ENCODE results near the gene MAVS. TPM values are rescaled to one million over a fixed set of nuclear protein-coding genes. Genes with fewer than 3 reads are reported as not detected.
"Not testable (repeated sequence)": the region's sequence is repeated elsewhere in the genome, so short reads cannot be mapped to it uniquely, and the experiment has no call there.

The MAVS gene
- total RNA-seq, 1 experiment from 2014 or later, result 31.7 TPM

DNA sequence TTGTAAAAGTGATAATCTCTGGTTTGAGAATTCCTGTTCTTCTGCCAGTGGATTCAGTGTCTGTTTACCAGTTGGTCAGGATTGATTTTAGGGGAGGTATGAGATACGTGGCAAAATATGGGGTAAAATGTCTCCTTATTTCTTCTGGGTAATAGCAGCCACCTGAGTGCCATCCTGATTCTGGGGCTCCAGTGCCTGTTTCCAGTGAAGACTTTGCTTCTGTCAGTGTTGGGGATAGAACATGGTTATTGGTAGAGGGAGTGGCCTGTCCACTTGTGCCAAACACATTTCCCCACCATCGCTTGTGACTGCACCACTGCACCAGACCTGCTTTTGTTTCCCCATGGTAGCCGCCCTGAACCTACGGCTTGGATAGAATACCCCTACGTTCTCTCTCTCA is 58.2 kb downstream of the MAVS start:
- Mint-ChIP-seq H3K36me3 (ENCODE audit: insufficient read depth, unreplicated experiment) (peaks cover 36% of the 10 kb centered on the region), H3K9me3 (ENCODE audit: unreplicated experiment) (no peaks in the 10 kb centered on the region), H3K27ac (ENCODE audit: low read depth, unreplicated experiment) (no peak overlapping the region), H3K4me3 (ENCODE audit: unreplicated experiment) (no peak overlapping the region), H3K4me1 (ENCODE audit: insufficient read depth, unreplicated experiment) (peaks cover 21% of the 10 kb centered on the region), H3K27me3 (ENCODE audit: insufficient read depth, unreplicated experiment) (no peaks in the 10 kb centered on the region)
- ChIA-PET CTCF (interaction anchor here (0.5 kb wide), 1 partner anchor 23 kb away, joined by 3 read pairs; no protein-coding TSS in a partner anchor), POLR2A (interaction anchor here (0.5 to 1.3 kb wide), 3 partner anchors 17 to 485 kb away, joined by 3 to 6 read pairs (median 4); no protein-coding TSS in a partner anchor)
- TF ChIP-seq CTCF (IDR thresholded peaks at IDR 0.05; ENCODE audit: unreplicated experiment), result no peak
- DNase-seq (ENCODE audit: unreplicated experiment), result no peak
- BruUV-seq (replicated peaks), result no TSS peak
- intact Hi-C loops (cut with micrococcal nuclease), result no loop called here

DNA sequence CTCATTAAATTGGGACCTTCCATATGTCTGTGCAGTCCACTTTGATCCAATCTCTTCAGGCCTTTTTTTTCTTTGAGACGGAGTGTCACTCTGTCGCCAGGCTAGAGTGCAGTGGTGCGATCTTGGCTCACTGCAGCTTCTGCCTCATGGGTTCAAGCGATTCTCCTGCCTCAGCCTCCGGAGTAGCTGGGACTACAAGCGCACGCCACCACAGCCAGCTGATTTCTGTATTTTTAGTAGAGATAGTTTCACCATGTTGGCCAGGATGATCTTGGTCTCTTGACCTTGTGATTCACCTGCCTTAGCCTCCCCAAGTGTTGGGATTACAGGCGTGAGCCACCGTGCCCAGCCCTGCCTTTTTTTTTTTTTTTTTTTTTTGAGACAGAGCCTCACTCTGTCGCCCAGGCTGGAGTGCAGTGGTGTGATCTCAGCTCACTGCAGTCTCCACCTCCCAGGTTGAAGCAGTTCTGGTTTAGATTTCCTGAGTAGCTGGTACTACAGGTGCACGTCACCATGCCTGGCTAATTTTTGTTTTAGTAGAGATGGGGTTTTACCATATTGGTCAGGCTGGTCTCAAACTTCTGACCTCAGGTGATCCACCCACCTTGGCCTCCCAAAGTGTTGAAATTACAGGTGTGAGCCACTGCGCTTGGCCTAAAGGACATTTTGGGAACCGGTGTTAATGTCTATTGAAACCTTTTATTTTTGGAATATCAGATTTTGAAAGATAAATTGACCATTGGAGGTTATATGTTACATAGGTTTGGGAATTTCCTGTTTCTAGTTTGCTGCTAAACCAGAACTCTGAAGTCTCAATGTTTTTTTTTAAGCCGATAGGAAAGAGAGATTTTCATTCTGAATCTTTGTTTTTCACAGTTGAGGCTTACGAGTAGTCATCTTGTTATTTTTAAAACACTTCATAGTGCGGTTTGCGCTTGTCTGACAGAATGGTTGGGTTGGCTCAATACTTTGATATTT is 60.4 kb downstream of the MAVS start:
- BruUV-seq (replicated peaks); DNase-seq (ENCODE audit: unreplicated experiment); H3K27me3 Mint-ChIP-seq (ENCODE audit: insufficient read depth, unreplicated experiment); H3K27ac Mint-ChIP-seq (ENCODE audit: low read depth, unreplicated experiment); H3K4me3 Mint-ChIP-seq (ENCODE audit: unreplicated experiment); H3K4me1 Mint-ChIP-seq (ENCODE audit: insufficient read depth, unreplicated experiment); H3K9me3 Mint-ChIP-seq (ENCODE audit: unreplicated experiment); intact Hi-C loops (cut with micrococcal nuclease): not testable (repeated sequence)
- POLR2A ChIA-PET, result interaction anchor here (0.6 to 1.5 kb wide), 4 partner anchors 11 to 105 kb away, joined by 3 to 5 read pairs (median 4); no protein-coding TSS in a partner anchor
- CTCF ChIA-PET, result interaction anchor here (0.6 to 0.8 kb wide), 5 partner anchors 12 to 125 kb away, joined by 3 read pairs; no protein-coding TSS in a partner anchor
- peaks cover 57% of the 10 kb centered on the region for H3K36me3 Mint-ChIP-seq (ENCODE audit: insufficient read depth, unreplicated experiment)

DNA sequence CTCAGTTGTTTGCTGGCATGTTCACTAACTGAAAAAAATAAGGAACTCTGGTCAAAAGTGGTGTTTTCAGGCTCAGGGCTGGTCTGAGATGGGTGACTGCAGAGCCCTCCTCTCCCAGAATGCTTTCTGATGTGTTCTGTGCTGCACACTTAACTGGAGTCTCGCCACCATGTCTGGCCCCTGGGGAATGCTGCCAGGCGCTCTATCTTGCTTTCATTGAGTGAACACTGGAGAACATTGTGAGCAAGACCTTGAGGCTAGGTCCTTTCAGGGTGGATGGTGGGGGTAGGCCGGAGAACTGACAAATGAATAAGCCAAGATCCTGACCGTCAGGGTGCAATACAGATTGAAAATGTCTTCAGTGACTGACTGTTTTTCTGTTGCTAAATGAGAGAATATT is 62.0 kb downstream of the MAVS start:
- no peak for DNase-seq (ENCODE audit: unreplicated experiment)
- H3K4me1 Mint-ChIP-seq (ENCODE audit: insufficient read depth, unreplicated experiment), result peaks cover 7% of the 10 kb centered on the region
- ChIA-PET POLR2A (interaction anchor here (1.1 kb wide), 1 partner anchor 10 kb away, joined by 5 read pairs; no protein-coding TSS in a partner anchor), CTCF (interaction anchor here (0.6 kb wide), 1 partner anchor 158 kb away, joined by 3 read pairs; no protein-coding TSS in a partner anchor)
- BruUV-seq (replicated peaks), result no TSS peak
- no peak overlapping the region for H3K4me3 Mint-ChIP-seq (ENCODE audit: unreplicated experiment)
- TF ChIP-seq CTCF (IDR thresholded peaks at IDR 0.05; ENCODE audit: unreplicated experiment), result no peak
- no peak overlapping the region for H3K27ac Mint-ChIP-seq (ENCODE audit: low read depth, unreplicated experiment)
- intact Hi-C loops (cut with micrococcal nuclease), result no loop called here
- peaks cover 68% of the 10 kb centered on the region for H3K36me3 Mint-ChIP-seq (ENCODE audit: insufficient read depth, unreplicated experiment)
- H3K9me3 Mint-ChIP-seq (ENCODE audit: unreplicated experiment), result no peaks in the 10 kb centered on the region
- H3K27me3 Mint-ChIP-seq (ENCODE audit: insufficient read depth, unreplicated experiment), result no peaks in the 10 kb centered on the region

- Mint-ChIP-seq H3K36me3 (ENCODE audit: insufficient read depth, unreplicated experiment) (peaks cover 75% of the 10 kb centered on the region), H3K27me3 (ENCODE audit: insufficient read depth, unreplicated experiment) (no peaks in the 10 kb centered on the region), H3K4me1 (ENCODE audit: insufficient read depth, unreplicated experiment) (peaks cover 7% of the 10 kb centered on the region), H3K4me3 (ENCODE audit: unreplicated experiment) (no peak overlapping the region), H3K27ac (ENCODE audit: low read depth, unreplicated experiment) (no peak overlapping the region), H3K9me3 (ENCODE audit: unreplicated experiment) (no peaks in the 10 kb centered on the region)
- TF ChIP-seq CTCF (IDR thresholded peaks at IDR 0.05; ENCODE audit: unreplicated experiment), result no peak
- BruUV-seq (replicated peaks), result TSS peak; percentile 1
- CTCF ChIA-PET, result interaction anchor here (0.6 to 1.0 kb wide), 2 partner anchors 16 to 22 kb away, joined by 4 to 5 read pairs; no protein-coding TSS in a partner anchor
- DNase-seq (ENCODE audit: unreplicated experiment), result no peak
- POLR2A ChIA-PET, result interaction anchor here (1.0 to 3.1 kb wide), 3 partner anchors 9 to 89 kb away, joined by 3 to 13 read pairs (median 10); no protein-coding TSS in a partner anchor
- intact Hi-C loops (cut with micrococcal nuclease), result no loop called here
Observed at GRCh38 chr20:3909952-3910366, 63.3 kb downstream of the MAVS start.
